Stimulated activated CD8-positive, alpha-beta memory T cell treated with anti-CD3 and anti-CD28 coated beads, Interleukin-4, amount 100 ng/mL, for 48 hours (primary cell): Measurements from ENCODE around the gene LAMA1.
"Not testable (repeated sequence)": the region's sequence is repeated elsewhere in the genome, so short reads cannot be mapped to it uniquely, and the experiment has no call there.

Experiments used
- DNase-seq: peaks from one replicate; pipeline ENCODE4 v3.0.0-alpha.2; 2020

Gene LAMA1

GRCh38 chr18:7117390-7118355 lies at the start of gene LAMA1:
LAMA1 (minus strand) TSS chr18:7117797; CDS start chr18:7117720, 77 bp downstream.
- no peak for DNase-seq

GRCh38 chr18:7165846-7166393 lies 48.3 kb upstream of the LAMA1 start:
- no peak for DNase-seq

- no peak for DNase-seq
Observed at GRCh38 chr18:7164323-7165004, 46.9 kb upstream of the LAMA1 start.

GRCh38 chr18:7158216-7158615 lies 40.6 kb upstream of the LAMA1 start:
- no peak for DNase-seq

GRCh38 chr18:7157760-7158159 lies 40.2 kb upstream of the LAMA1 start:
- DNase-seq = no peak

GRCh38 chr18:7155887-7156286 lies 38.3 kb upstream of the LAMA1 start:
- no peak for DNase-seq

- no peak for DNase-seq
Observed at GRCh38 chr18:7155092-7155491, 37.5 kb upstream of the LAMA1 start.

- DNase-seq = no peak
Observed at GRCh38 chr18:7152440-7152839, 34.8 kb upstream of the LAMA1 start.

GRCh38 chr18:7147399-7147798 lies 29.8 kb upstream of the LAMA1 start:
- DNase-seq = no peak

- DNase-seq = no peak
Observed at GRCh38 chr18:7146067-7146466, 28.5 kb upstream of the LAMA1 start.

GRCh38 chr18:7144921-7145320 lies 27.3 kb upstream of the LAMA1 start:
- DNase-seq = not testable (repeated sequence)

GRCh38 chr18:7141287-7141686 lies 23.7 kb upstream of the LAMA1 start:
- no peak for DNase-seq

GRCh38 chr18:7139409-7139808 lies 21.8 kb upstream of the LAMA1 start:
- DNase-seq = no peak

GRCh38 chr18:7133181-7133580 lies 15.6 kb upstream of the LAMA1 start:
- no peak for DNase-seq

- DNase-seq = no peak
Observed at GRCh38 chr18:7132356-7133150, 15.0 kb upstream of the LAMA1 start.

GRCh38 chr18:7122376-7122775 lies 4.8 kb upstream of the LAMA1 start:
- no peak for DNase-seq

GRCh38 chr18:7116792-7117389 lies 706 bp downstream of the LAMA1 start:
- DNase-seq = no peak

GRCh38 chr18:7116001-7116730 lies 1.4 kb downstream of the LAMA1 start:
- no peak for DNase-seq

GRCh38 chr18:7112936-7113335 lies 4.7 kb downstream of the LAMA1 start:
- DNase-seq = no peak

GRCh38 chr18:7111134-7111533 lies 6.5 kb downstream of the LAMA1 start:
- no peak for DNase-seq

GRCh38 chr18:7105943-7106342 lies 11.7 kb downstream of the LAMA1 start:
- no peak for DNase-seq

- DNase-seq = no peak
Observed at GRCh38 chr18:7105268-7105667, 12.3 kb downstream of the LAMA1 start.
